GM23338 (cell line): ENCODE results near the gene CORO1C. TPM values are rescaled to one million over a fixed set of nuclear protein-coding genes. Genes with fewer than 3 reads are reported as not detected.

Experiments used
- ATAC-seq: fragments of 200-7000 bp; cut with Tn5 transposase; 3 replicates; pipeline ENCODE4 v1.9.1; 2020
- DNase-seq: peaks from one replicate; pipeline ENCODE4 v3.0.0-alpha.2; 2015; ENCODE audit warnings: low spot score
- H2AFZ ChIP-seq: fragments of 200-600 bp; sonication (generic); 2 replicates; pipeline ENCODE4 v1.8.0; 2016; ENCODE audit warnings: antibody characterized with exemption, mild to moderate bottlenecking, moderate library complexity
- H3F3A ChIP-seq: fragments of 200-600 bp; sonication (generic); replicated peaks from 2 replicates; pipeline ENCODE4 v1.8.0; 2017; ENCODE audit warnings: antibody characterized with exemption, mixed run types, low read depth
- H3K27ac ChIP-seq: fragments of 200-600 bp; sonication (generic); 2 replicates; pipeline ENCODE4 v1.6.1; 2016; ENCODE audit warnings: low read depth
- H3K27me3 ChIP-seq: fragments of 200-600 bp; sonication (generic); 2 replicates; pipeline ENCODE4 v1.8.0; 2016; ENCODE audit warnings: mild to moderate bottlenecking, mixed run types, moderate library complexity; ENCODE audit not compliant: insufficient read depth
- H3K36me3 ChIP-seq: fragments of 200-600 bp; sonication (generic); 2 replicates; pipeline ENCODE4 v1.8.0; 2016; ENCODE audit warnings: mild to moderate bottlenecking; ENCODE audit not compliant: insufficient read depth
- H3K4me1 ChIP-seq: fragments of 200-600 bp; sonication (generic); 2 replicates; pipeline ENCODE4 v1.8.0; 2016; ENCODE audit warnings: mild to moderate bottlenecking, moderate library complexity; ENCODE audit not compliant: insufficient read depth
- H3K4me2 ChIP-seq: fragments of 200-600 bp; sonication (generic); 2 replicates; pipeline ENCODE4 v1.7.1; 2017; ENCODE audit warnings: mixed run types
- H3K4me3 ChIP-seq: fragments of 200-600 bp; sonication (generic); 2 replicates; pipeline ENCODE4 v1.6.1; 2016; ENCODE audit warnings: mixed run types
- H3K79me2 ChIP-seq: fragments of 200-600 bp; sonication (generic); replicated peaks from 2 replicates; pipeline ENCODE4 v1.8.0; 2017; ENCODE audit warnings: mild to moderate bottlenecking; ENCODE audit not compliant: insufficient read depth
- H3K9me2 ChIP-seq: fragments of 200-600 bp; sonication (generic); 2 replicates; pipeline ENCODE4 v1.8.0; 2017; ENCODE audit not compliant: insufficient read depth
- H4K20me1 ChIP-seq: fragments of 200-600 bp; sonication (generic); replicated peaks from 2 replicates; pipeline ENCODE4 v1.8.0; 2017; ENCODE audit warnings: mild to moderate bottlenecking; ENCODE audit not compliant: insufficient read depth
- H3K27ac Mint-ChIP-seq: 2 replicates; pipeline ENCODE4 v1.8.0; 2020; ENCODE audit warnings: inconsistent platforms, mild to moderate bottlenecking, moderate library complexity, mixed read lengths
- H3K27me3 Mint-ChIP-seq: 3 replicates; pipeline ENCODE4 v1.8.0; 2022; ENCODE audit warnings: low read depth, mild to moderate bottlenecking, moderate library complexity, mixed read lengths, inconsistent platforms; ENCODE audit not compliant: insufficient read depth, poor library complexity
- H3K36me3 Mint-ChIP-seq: 3 replicates; pipeline ENCODE4 v1.8.0; 2021; ENCODE audit warnings: low read depth, mild to moderate bottlenecking, inconsistent platforms, moderate library complexity, mixed read lengths
- H3K4me1 Mint-ChIP-seq: 3 replicates; pipeline ENCODE4 v1.8.0; 2020; ENCODE audit warnings: mild to moderate bottlenecking, inconsistent platforms, mixed read lengths
- H3K4me3 Mint-ChIP-seq: 3 replicates; pipeline ENCODE4 v1.8.0; 2021; ENCODE audit warnings: moderate library complexity, mild to moderate bottlenecking, inconsistent platforms, mixed read lengths
- H3K9me3 Mint-ChIP-seq: 3 replicates; pipeline ENCODE4 v1.8.0; 2020; ENCODE audit warnings: moderate library complexity, mild to moderate bottlenecking, inconsistent platforms, mixed read lengths
- CREB1 ChIP-seq: fragments of 250-450 bp; sonication (Bioruptor Pico); IDR thresholded peaks from 2 replicates; pipeline ENCODE4 v1.5.0; 2020; ENCODE audit warnings: low read depth, mild to moderate bottlenecking, moderate library complexity
- EZH2 ChIP-seq: fragments of 200-600 bp; sonication (generic); IDR thresholded peaks from one replicate; pipeline ENCODE4 v1.8.0; 2017; ENCODE audit warnings: antibody characterized with exemption, mild to moderate bottlenecking, low read depth; ENCODE audit not compliant: unreplicated experiment
- EZH2phosphoT487 ChIP-seq: fragments of 200-600 bp; sonication (generic); IDR thresholded peaks from one replicate; pipeline ENCODE4 v1.8.1; 2018; ENCODE audit warnings: antibody characterized with exemption; ENCODE audit not compliant: unreplicated experiment
- JUNB ChIP-seq: IDR thresholded peaks from one replicate; pipeline ENCODE4 v1.6.1; 2016; ENCODE audit warnings: antibody characterized with exemption; ENCODE audit not compliant: unreplicated experiment
- NANOG ChIP-seq: IDR thresholded peaks from 2 replicates; pipeline ENCODE4 v1.6.1; 2016; ENCODE audit warnings: antibody characterized with exemption, borderline replicate concordance
- POLR2AphosphoS5 ChIP-seq: IDR thresholded peaks from 2 replicates; pipeline ENCODE4 v1.6.1; 2016; ENCODE audit warnings: antibody characterized with exemption, low read depth
- REST ChIP-seq: IDR thresholded peaks from one replicate; pipeline ENCODE4 v1.6.1; 2018; ENCODE audit warnings: antibody characterized with exemption; ENCODE audit not compliant: unreplicated experiment
- STAT1 ChIP-seq: IDR thresholded peaks from one replicate; pipeline ENCODE4 v1.6.1; 2016; ENCODE audit warnings: antibody characterized with exemption; ENCODE audit not compliant: unreplicated experiment
- ZNF114 ChIP-seq: fragments of 250-450 bp; sonication (Bioruptor Pico); IDR thresholded peaks from 2 replicates; pipeline ENCODE4 v1.5.0; 2020; ENCODE audit warnings: mild to moderate bottlenecking, moderate library complexity
- ZNF331 ChIP-seq: fragments of 250-450 bp; sonication (Bioruptor Pico); IDR thresholded peaks from 2 replicates; pipeline ENCODE4 v1.5.0; 2020; ENCODE audit warnings: low read depth, mild to moderate bottlenecking, moderate library complexity
- polyA plus RNA-seq: library from polyadenylated mRNA; unstranded; fragments of >200 nt; fragmentation: Nextera tagmentation; extraction: Ambion mirVana; gene quantifications from 2 replicates; pipeline ENCODE4 v1.2.1, GENCODE V29; 2016
- total RNA-seq: library from RNA; depleted of rRNA; stranded (reverse); fragments of >200 nt; shearing (Covaris generic); gene quantifications from 2 replicates; pipeline ENCODE4 v1.2.3, GENCODE V29; 2014
- TF ChIP-seq, protein P1 (sequence below), 2 experiments: fragments of 200-600 bp in 1 of 2; sonication (generic) in 1 of 2; conservative IDR thresholded peaks; 2 replicates each; pipeline versions ENCODE4 v1.5.1 to v1.6.1; 2016 to 2017; ENCODE audit warnings: antibody characterized with exemption in 2 of 2, low read depth in 2 of 2, mild to moderate bottlenecking in 2 of 2, moderate library complexity in 1 of 2
- TF ChIP-seq, protein P2 (sequence below): fragments of 250-450 bp; sonication (Bioruptor Pico); IDR thresholded peaks from 2 replicates; pipeline ENCODE4 v1.5.0; 2020; ENCODE audit warnings: mild to moderate bottlenecking, moderate library complexity
- TF ChIP-seq, protein P3 (sequence below): IDR thresholded peaks from 2 replicates; pipeline ENCODE4 v1.6.1; 2016; ENCODE audit warnings: antibody characterized with exemption

The CORO1C gene
- total and polyA plus RNA-seq, 2 experiments from 2014 or later = 59.2 to 89.5 TPM

DNA sequence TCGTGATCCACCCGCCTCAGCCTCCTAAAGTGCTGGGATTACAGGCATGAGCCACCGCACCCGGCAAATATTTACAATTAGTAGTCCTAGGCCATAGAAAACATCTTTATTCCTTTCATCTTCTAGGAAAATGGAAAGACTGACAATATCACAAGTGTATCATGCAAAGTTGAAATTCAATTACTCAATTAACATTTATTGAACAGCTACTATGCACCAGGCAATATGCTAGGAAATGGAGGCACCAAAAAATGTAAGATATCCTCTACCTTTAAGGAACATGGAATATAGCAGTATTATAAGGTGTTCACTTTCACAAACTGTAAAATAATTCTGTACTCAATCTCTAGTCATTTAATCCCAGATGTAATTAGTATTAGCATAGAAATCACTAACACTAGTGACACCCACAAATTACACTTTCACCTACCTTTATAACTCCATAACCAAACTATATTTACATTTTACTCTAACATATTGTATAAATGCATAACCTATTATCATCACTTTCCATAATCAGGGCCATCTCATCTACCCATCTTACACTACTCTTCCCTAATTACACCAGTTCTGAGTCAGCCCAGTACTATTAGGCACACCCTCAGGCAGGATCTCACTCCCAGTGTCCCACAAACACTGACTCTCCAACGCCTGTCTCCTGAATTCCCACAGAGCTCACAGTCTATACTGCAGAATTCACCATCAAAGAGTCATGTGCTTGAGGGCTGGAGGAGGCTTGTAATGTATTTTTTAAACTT lies 10.4 kb downstream of the CORO1C start:
- ATAC-seq (peak; percentile 22; the same call in 2 of the 3 replicates), DNase-seq (no peak)
- Mint-ChIP-seq H3K9me3 (no peaks in the 10 kb centered on the region), H3K36me3 (no peaks in the 10 kb centered on the region), H3K27me3 (no peaks in the 10 kb centered on the region), H3K4me3 (no peak overlapping the region), H3K27ac (no peak overlapping the region; the same call in 1 of the 2 replicates), H3K4me1 (peaks cover 59% of the 10 kb centered on the region)
- Histone ChIP-seq H3K4me3 (no peak overlapping the region), H3K27ac (no peak overlapping the region), H3K27me3 (no peaks in the 10 kb centered on the region), H3F3A (no peaks in the 10 kb centered on the region), H4K20me1 (peaks cover 18% of the 10 kb centered on the region; the same call in 1 of the 2 replicates), H2AFZ (no peak overlapping the region), H3K79me2 (peaks cover 100% of the 10 kb centered on the region), H3K36me3 (no peaks in the 10 kb centered on the region), H3K4me2 (peak overlapping the region; percentile 42; the same call in 1 of the 2 replicates), H3K4me1 (peaks cover 51% of the 10 kb centered on the region), H3K9me2 (no peaks in the 10 kb centered on the region)
- no peak for TF ChIP-seq CREB1
- TF ChIP-seq, protein P1, sequence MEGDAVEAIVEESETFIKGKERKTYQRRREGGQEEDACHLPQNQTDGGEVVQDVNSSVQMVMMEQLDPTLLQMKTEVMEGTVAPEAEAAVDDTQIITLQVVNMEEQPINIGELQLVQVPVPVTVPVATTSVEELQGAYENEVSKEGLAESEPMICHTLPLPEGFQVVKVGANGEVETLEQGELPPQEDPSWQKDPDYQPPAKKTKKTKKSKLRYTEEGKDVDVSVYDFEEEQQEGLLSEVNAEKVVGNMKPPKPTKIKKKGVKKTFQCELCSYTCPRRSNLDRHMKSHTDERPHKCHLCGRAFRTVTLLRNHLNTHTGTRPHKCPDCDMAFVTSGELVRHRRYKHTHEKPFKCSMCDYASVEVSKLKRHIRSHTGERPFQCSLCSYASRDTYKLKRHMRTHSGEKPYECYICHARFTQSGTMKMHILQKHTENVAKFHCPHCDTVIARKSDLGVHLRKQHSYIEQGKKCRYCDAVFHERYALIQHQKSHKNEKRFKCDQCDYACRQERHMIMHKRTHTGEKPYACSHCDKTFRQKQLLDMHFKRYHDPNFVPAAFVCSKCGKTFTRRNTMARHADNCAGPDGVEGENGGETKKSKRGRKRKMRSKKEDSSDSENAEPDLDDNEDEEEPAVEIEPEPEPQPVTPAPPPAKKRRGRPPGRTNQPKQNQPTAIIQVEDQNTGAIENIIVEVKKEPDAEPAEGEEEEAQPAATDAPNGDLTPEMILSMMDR (conservative IDR thresholded peaks at IDR 0.05; ENCODE audit: low read depth in 2 of 2) = no peak
- TF ChIP-seq, protein P2, sequence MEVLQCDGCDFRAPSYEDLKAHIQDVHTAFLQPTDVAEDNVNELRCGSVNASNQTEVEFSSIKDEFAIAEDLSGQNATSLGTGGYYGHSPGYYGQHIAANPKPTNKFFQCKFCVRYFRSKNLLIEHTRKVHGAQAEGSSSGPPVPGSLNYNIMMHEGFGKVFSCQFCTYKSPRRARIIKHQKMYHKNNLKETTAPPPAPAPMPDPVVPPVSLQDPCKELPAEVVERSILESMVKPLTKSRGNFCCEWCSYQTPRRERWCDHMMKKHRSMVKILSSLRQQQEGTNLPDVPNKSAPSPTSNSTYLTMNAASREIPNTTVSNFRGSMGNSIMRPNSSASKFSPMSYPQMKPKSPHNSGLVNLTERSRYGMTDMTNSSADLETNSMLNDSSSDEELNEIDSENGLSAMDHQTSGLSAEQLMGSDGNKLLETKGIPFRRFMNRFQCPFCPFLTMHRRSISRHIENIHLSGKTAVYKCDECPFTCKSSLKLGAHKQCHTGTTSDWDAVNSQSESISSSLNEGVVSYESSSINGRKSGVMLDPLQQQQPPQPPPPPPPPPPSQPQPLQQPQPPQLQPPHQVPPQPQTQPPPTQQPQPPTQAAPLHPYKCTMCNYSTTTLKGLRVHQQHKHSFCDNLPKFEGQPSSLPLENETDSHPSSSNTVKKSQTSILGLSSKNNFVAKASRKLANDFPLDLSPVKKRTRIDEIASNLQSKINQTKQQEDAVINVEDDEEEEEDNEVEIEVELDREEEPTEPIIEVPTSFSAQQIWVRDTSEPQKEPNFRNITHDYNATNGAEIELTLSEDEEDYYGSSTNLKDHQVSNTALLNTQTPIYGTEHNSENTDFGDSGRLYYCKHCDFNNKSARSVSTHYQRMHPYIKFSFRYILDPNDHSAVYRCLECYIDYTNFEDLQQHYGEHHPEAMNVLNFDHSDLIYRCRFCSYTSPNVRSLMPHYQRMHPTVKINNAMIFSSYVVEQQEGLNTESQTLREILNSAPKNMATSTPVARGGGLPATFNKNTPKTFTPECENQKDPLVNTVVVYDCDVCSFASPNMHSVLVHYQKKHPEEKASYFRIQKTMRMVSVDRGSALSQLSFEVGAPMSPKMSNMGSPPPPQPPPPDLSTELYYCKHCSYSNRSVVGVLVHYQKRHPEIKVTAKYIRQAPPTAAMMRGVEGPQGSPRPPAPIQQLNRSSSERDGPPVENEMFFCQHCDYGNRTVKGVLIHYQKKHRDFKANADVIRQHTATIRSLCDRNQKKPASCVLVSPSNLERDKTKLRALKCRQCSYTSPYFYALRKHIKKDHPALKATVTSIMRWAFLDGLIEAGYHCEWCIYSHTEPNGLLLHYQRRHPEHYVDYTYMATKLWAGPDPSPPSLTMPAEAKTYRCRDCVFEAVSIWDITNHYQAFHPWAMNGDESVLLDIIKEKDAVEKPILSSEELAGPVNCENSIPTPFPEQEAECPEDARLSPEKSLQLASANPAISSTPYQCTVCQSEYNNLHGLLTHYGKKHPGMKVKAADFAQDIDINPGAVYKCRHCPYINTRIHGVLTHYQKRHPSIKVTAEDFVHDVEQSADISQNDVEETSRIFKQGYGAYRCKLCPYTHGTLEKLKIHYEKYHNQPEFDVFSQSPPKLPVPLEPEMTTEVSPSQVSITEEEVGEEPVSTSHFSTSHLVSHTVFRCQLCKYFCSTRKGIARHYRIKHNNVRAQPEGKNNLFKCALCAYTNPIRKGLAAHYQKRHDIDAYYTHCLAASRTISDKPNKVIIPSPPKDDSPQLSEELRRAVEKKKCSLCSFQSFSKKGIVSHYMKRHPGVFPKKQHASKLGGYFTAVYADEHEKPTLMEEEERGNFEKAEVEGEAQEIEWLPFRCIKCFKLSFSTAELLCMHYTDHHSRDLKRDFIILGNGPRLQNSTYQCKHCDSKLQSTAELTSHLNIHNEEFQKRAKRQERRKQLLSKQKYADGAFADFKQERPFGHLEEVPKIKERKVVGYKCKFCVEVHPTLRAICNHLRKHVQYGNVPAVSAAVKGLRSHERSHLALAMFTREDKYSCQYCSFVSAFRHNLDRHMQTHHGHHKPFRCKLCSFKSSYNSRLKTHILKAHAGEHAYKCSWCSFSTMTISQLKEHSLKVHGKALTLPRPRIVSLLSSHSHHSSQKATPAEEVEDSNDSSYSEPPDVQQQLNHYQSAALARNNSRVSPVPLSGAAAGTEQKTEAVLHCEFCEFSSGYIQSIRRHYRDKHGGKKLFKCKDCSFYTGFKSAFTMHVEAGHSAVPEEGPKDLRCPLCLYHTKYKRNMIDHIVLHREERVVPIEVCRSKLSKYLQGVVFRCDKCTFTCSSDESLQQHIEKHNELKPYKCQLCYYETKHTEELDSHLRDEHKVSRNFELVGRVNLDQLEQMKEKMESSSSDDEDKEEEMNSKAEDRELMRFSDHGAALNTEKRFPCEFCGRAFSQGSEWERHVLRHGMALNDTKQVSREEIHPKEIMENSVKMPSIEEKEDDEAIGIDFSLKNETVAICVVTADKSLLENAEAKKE (CRISPR knock-in tag) = no peak
- no peak for TF ChIP-seq POLR2AphosphoS5
- TF ChIP-seq, protein P3, sequence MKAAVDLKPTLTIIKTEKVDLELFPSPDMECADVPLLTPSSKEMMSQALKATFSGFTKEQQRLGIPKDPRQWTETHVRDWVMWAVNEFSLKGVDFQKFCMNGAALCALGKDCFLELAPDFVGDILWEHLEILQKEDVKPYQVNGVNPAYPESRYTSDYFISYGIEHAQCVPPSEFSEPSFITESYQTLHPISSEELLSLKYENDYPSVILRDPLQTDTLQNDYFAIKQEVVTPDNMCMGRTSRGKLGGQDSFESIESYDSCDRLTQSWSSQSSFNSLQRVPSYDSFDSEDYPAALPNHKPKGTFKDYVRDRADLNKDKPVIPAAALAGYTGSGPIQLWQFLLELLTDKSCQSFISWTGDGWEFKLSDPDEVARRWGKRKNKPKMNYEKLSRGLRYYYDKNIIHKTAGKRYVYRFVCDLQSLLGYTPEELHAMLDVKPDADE = no peak
- no peak for TF ChIP-seq NANOG
- no peak for TF ChIP-seq ZNF331 (CRISPR knock-in tag)
- no peak for TF ChIP-seq JUNB
- no peak for TF ChIP-seq EZH2phosphoT487
- TF ChIP-seq STAT1 = no peak
- no peak for TF ChIP-seq EZH2
- TF ChIP-seq ZNF114 (CRISPR knock-in tag) = no peak
- no peak for TF ChIP-seq REST
